HepG2 (cell line): ENCODE results near the gene MTCH2. TPM values are rescaled to one million over a fixed set of nuclear protein-coding genes. Genes with fewer than 3 reads are reported as not detected.

ENCODE experiments used
- ATAC-seq: fragments of 200-7000 bp; cut with Tn5 transposase; 3 replicates; pipeline ENCODE4 v1.9.1; 2020; ENCODE audit warnings: mild to moderate bottlenecking, moderate library complexity
- BruUV-seq: library from RNA; stranded (reverse); fragments of 400-500 nt; replicated peaks from 2 replicates; lab custom pipeline; 2021; lab: Mats Ljungman, UMichigan
- CTCF ChIA-PET: fragments of 300-600 bp; formaldehyde crosslinking; extraction: SDS; loops from one replicate; lab custom pipeline; 2021; ENCODE audit warnings: low total read pairs, inconsistent platforms, low intra/inter-chr PET ratio; lab: Yijun Ruan, JAX
- POLR2A ChIA-PET: fragments of 350-600 bp; sonication (Branson Sonifier 250); formaldehyde crosslinking; loops from one replicate; lab custom pipeline; 2020; ENCODE audit warnings: antibody characterized with exemption, inconsistent platforms; lab: Yijun Ruan, JAX
- DNase-seq: peaks from one replicate; pipeline ENCODE4 v3.0.0-alpha.2; 2015; ENCODE audit warnings: low spot score
- FAIRE-seq: peaks from 3 replicates; lab custom pipeline; 2011; peaks lifted over from hg19 to GRCh38; lab: Jason Lieb, UNC
- H2AFZ ChIP-seq: one replicate; pipeline ENCODE4 v1.6.1; 2011; ENCODE audit warnings: low read length, inconsistent platforms
- H3K27ac ChIP-seq: fragments of 300-600 bp; 3 replicates; pipeline ENCODE4 v1.8.0; 2011; ENCODE audit warnings: mixed run types, mild to moderate bottlenecking, mixed read lengths, low read length, inconsistent platforms; ENCODE audit not compliant: insufficient read depth; ENCODE audit errors: extremely low read length
- H3K27me3 ChIP-seq, 2 experiments: fragments of 200-600 bp in 1 of 2; 2 replicates in 1 of 2; 3 replicates in 1 of 2; pipeline versions ENCODE4 v1.6.0 to v1.8.0; 2011; ENCODE audit warnings: low read length in 2 of 2, mild to moderate bottlenecking in 2 of 2, moderate library complexity in 2 of 2, inconsistent platforms in 1 of 2; ENCODE audit not compliant: insufficient read depth in 2 of 2, control insufficient read depth in 1 of 2
- H3K36me3 ChIP-seq, 2 experiments: fragments of 200-600 bp in 1 of 2; replicated peaks in 1 of 2; 2 replicates in 1 of 2; 3 replicates in 1 of 2; pipeline versions ENCODE4 v1.5.1 to v1.8.0; 2011; ENCODE audit warnings: low read length in 2 of 2, inconsistent platforms in 1 of 2; ENCODE audit not compliant: insufficient read depth in 2 of 2, control insufficient read depth in 1 of 2
- H3K4me1 ChIP-seq: 2 replicates; pipeline ENCODE4 v1.5.1; 2012; ENCODE audit warnings: low read length, inconsistent platforms; ENCODE audit not compliant: insufficient read depth
- H3K4me2 ChIP-seq: 2 replicates; pipeline ENCODE4 v1.6.0; 2011; ENCODE audit warnings: low read depth, low read length, inconsistent platforms
- H3K4me3 ChIP-seq, 3 experiments: fragments of 200-600 bp in 1 of 3; sonication (generic), shearing (Covaris generic) in 1 of 3; replicated peaks in 1 of 3; 2 replicates each; pipeline ENCODE4 v1.5.1; 2011 to 2016; ENCODE audit warnings: low read length in 3 of 3, inconsistent platforms in 2 of 3, low read depth in 2 of 3, mild to moderate bottlenecking in 2 of 3, control low read depth in 1 of 3, mixed read lengths in 1 of 3; ENCODE audit not compliant: insufficient read depth in 1 of 3
- H3K79me2 ChIP-seq: one replicate; pipeline ENCODE4 v1.6.1; 2011; ENCODE audit warnings: low read length, inconsistent platforms; ENCODE audit not compliant: insufficient read depth
- H3K9ac ChIP-seq: 2 replicates; pipeline ENCODE4 v1.6.0; 2011; ENCODE audit warnings: mild to moderate bottlenecking, low read depth, low read length, inconsistent platforms; ENCODE audit not compliant: insufficient read depth
- H3K9me3 ChIP-seq: 2 replicates; pipeline ENCODE4 v1.5.1; 2012; ENCODE audit warnings: mild to moderate bottlenecking, low read length
- H4K20me1 ChIP-seq: 2 replicates; pipeline ENCODE4 v1.6.0; 2011; ENCODE audit warnings: inconsistent platforms, mild to moderate bottlenecking, low read length, moderate library complexity; ENCODE audit not compliant: insufficient read depth
- CBFB ChIP-seq: sonication (generic); formaldehyde crosslinking; IDR thresholded peaks from 2 replicates; pipeline ENCODE4 v1.4.0; 2020; ENCODE audit warnings: missing genetic modification reagents
- CCDC6 ChIP-seq: sonication (generic); formaldehyde crosslinking; IDR thresholded peaks from 2 replicates; pipeline ENCODE4 v1.8.1; 2022; ENCODE audit warnings: mild to moderate bottlenecking, missing genetic modification reagents, moderate library complexity
- HNRNPK ChIP-seq: fragments of 200-400 bp; formaldehyde crosslinking; IDR thresholded peaks from 2 replicates; pipeline ENCODE4 v1.6.1; 2018; ENCODE audit warnings: low read length, low read depth, moderate library complexity, mild to moderate bottlenecking; ENCODE audit not compliant: poor library complexity, severe bottlenecking
- JUNB ChIP-seq: sonication (generic); formaldehyde crosslinking; IDR thresholded peaks from 2 replicates; pipeline ENCODE4 v1.8.0; 2022; ENCODE audit warnings: missing genetic modification reagents, mild to moderate bottlenecking, borderline replicate concordance
- KDM5B ChIP-seq: sonication (generic); formaldehyde crosslinking; IDR thresholded peaks from 2 replicates; pipeline ENCODE4 v1.4.0; 2020; ENCODE audit warnings: missing genetic modification reagents, mild to moderate bottlenecking, borderline replicate concordance
- MED13 ChIP-seq: sonication (generic); formaldehyde crosslinking; IDR thresholded peaks from 2 replicates; pipeline ENCODE4 v1.5.0; 2020; ENCODE audit warnings: missing genetic modification reagents
- RBM22 ChIP-seq: fragments of 200-400 bp; formaldehyde crosslinking; optimal IDR thresholded peaks from 2 replicates; pipeline ENCODE3; 2017; ENCODE audit warnings: mild to moderate bottlenecking, low read length, moderate library complexity
- SALL2 ChIP-seq: sonication (generic); formaldehyde crosslinking; IDR thresholded peaks from 2 replicates; pipeline ENCODE4 v1.8.1; 2023; ENCODE audit warnings: mild to moderate bottlenecking, missing genetic modification reagents, inconsistent platforms
- SRSF1 ChIP-seq: fragments of 200-400 bp; formaldehyde crosslinking; optimal IDR thresholded peaks from 2 replicates; pipeline ENCODE3; 2017; ENCODE audit warnings: mild to moderate bottlenecking, low read depth, low read length, moderate library complexity
- SRY ChIP-seq: sonication (generic); formaldehyde crosslinking; IDR thresholded peaks from 2 replicates; pipeline ENCODE4 v1.8.0; 2022; ENCODE audit warnings: mild to moderate bottlenecking, missing genetic modification reagents
- TAF1 ChIP-seq: sonication (generic); formaldehyde crosslinking; IDR thresholded peaks from 2 replicates; pipeline ENCODE4 v1.4.0; 2020; ENCODE audit warnings: missing genetic modification reagents
- TBX2 ChIP-seq: sonication (generic); formaldehyde crosslinking; IDR thresholded peaks from 2 replicates; pipeline ENCODE4 v1.5.0; 2020; ENCODE audit warnings: missing genetic modification reagents, mild to moderate bottlenecking, borderline replicate concordance
- XRCC5 ChIP-seq: fragments of 200-400 bp; formaldehyde crosslinking; optimal IDR thresholded peaks from 2 replicates; pipeline ENCODE3; 2017; ENCODE audit warnings: mild to moderate bottlenecking, low read length
- ZBTB20 ChIP-seq: sonication (generic); formaldehyde crosslinking; IDR thresholded peaks from 2 replicates; pipeline ENCODE4 v1.8.1; 2023; ENCODE audit warnings: missing genetic modification reagents, low read depth, mild to moderate bottlenecking, borderline replicate concordance
- ZNF629 ChIP-seq: sonication (generic); formaldehyde crosslinking; conservative IDR thresholded peaks from 2 replicates; pipeline ENCODE4 v1.5.0; 2020; ENCODE audit warnings: missing genetic modification reagents
- ZNF75D ChIP-seq: sonication (generic); formaldehyde crosslinking; IDR thresholded peaks from 2 replicates; pipeline ENCODE4 v1.8.1; 2023; ENCODE audit warnings: missing genetic modification reagents, mild to moderate bottlenecking, borderline replicate concordance
- ZNF782 ChIP-seq: sonication (generic); formaldehyde crosslinking; IDR thresholded peaks from 2 replicates; pipeline ENCODE4 v1.4.0; 2020; ENCODE audit warnings: missing genetic modification reagents, mild to moderate bottlenecking, borderline replicate concordance
- WGBS: methylation state at CpG from one replicate; pipeline ENCODE4 v1.1.6; 2017; ENCODE audit warnings: low lambda C conversion rate; 5-methylcytosine and 5-hydroxymethylcytosine counted together
- in situ Hi-C: cut with HindIII; loops from 2 replicates; pipeline ENCODE4 v1.10.0; 2017; ENCODE audit warnings: low pct_unique_long_range_greater_than_20kb; ENCODE audit not compliant: extremely low pct_ligation_motif_present
- intact Hi-C: fragments of 100-400 bp; cut with micrococcal nuclease; formaldehyde crosslinking; loops from one replicate; pipeline ENCODE4 v1.10.0; 2022; ENCODE audit not compliant: unreplicated experiment
- polyA plus RNA-seq, 8 experiments: library from polyadenylated mRNA; depleted of rRNA in 3 of 8; stranded (reverse) in 7 of 8; unstranded in 1 of 8; fragments of >200 nt; fragmentation: Illumina TruSeq in 4 of 8; extraction: Trizol in 4 of 8; gene quantifications; 2 replicates each; pipeline versions ENCODE4 v1.2.1 to v1.2.3, GENCODE V29; 2011 to 2016; ENCODE audit warnings: low read depth in 4 of 8, missing spikeins in 1 of 8, mixed read lengths in 1 of 8; ENCODE audit not compliant: insufficient read depth in 1 of 8
- total RNA-seq, 5 experiments: library from RNA; depleted of rRNA; stranded (reverse); fragments of >200 nt; fragmentation: Illumina TruSeq; extraction: Trizol; gene quantifications; 2 replicates each; pipeline ENCODE4 v1.2.3, GENCODE V29; 2016; ENCODE audit warnings: low read depth in 1 of 5
- TF ChIP-seq, protein P1 (sequence below): sonication (generic); formaldehyde crosslinking; IDR thresholded peaks from 2 replicates; pipeline ENCODE4 v1.8.0; 2022; ENCODE audit warnings: mild to moderate bottlenecking, missing genetic modification reagents; ENCODE audit not compliant: insufficient replicate concordance

MTCH2 gene
- total and polyA plus RNA-seq, 2 of the 13 experiments (the other 11 are each of a cell fraction or from before 2014, with no cell fraction given) = 112 to 272 TPM

DNA sequence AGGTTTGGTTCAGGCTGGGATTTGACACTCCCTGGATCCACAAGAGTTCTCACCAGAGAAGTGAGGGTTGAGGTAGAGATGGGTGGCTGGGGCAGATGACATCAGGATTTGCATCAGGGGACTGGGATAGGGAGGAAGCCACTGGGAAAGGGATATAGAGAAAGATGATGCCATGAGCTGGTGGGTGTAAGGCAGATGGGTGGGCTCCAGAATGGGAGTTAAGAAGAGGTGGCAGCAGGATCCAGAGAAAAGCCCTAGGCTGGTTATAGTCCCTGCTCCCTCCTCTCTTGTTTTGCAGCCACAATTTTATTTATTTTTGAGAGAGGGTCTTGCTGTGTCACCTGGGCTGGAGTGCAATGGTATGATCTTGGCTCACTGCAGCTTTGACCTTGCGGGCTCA, 46.4 kb downstream of the MTCH2 start:
- intact Hi-C loops (no loop called here), in situ Hi-C loops (no loop called here)
- no TSS peak for BruUV-seq
- no peak overlapping the region for H2AFZ ChIP-seq
- no peak for ATAC-seq
- no peaks in the 10 kb centered on the region for H3K79me2 ChIP-seq
- no peaks in the 10 kb centered on the region for H4K20me1 ChIP-seq
- H3K9me3 ChIP-seq = no peaks in the 10 kb centered on the region
- H3K27me3 ChIP-seq = peaks cover 3 to 27% of the 10 kb centered on the region in 2 experiments
- H3K4me2 ChIP-seq = no peak overlapping the region
- DNase-seq = no peak
- H3K27ac ChIP-seq = no peak overlapping the region
- no peak for FAIRE-seq
- WGBS = 71% methylated on average over 1 of the region's 1 CpG
- peaks cover 39% of the 10 kb centered on the region for H3K4me1 ChIP-seq
- no peak overlapping the region for H3K9ac ChIP-seq
- ChIA-PET POLR2A (no interaction called here), CTCF (no interaction called here)
- no peak for TF ChIP-seq SALL2
- no peak for TF ChIP-seq MED13 (CRISPR knock-in tag)
- no peak for TF ChIP-seq ZBTB20 (CRISPR knock-in tag)
- no peak for TF ChIP-seq HNRNPK
- no peak for TF ChIP-seq SRY
- no peak overlapping the region for H3K4me3 ChIP-seq
- no peaks in the 10 kb centered on the region for H3K36me3 ChIP-seq

DNA sequence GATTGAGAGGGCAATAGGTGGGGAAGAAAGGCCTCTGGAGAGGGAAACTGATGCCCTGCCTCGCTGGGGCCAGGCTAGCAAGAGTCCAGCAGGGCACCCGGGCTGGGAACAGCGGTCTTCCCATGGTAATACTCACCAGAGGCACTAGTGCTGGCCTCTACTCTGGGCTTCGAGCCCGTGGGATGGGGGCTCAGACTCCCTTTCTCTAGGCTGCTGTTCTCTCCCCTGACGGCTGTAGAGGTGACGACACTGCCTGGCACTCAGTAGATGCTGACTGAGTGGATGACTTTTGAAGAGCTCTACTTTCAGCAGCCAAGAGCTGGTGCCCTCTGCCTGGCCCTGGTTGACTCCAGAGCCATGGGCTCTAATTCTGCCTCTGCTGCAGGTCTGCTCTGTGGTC, 47.3 kb downstream of the MTCH2 start:
- H3K27me3 ChIP-seq = peaks cover 3 to 27% of the 10 kb centered on the region in 2 experiments
- no peaks in the 10 kb centered on the region for H3K36me3 ChIP-seq
- WGBS = 17% methylated on average over 1 of the region's 7 CpGs
- ChIA-PET CTCF (no interaction called here), POLR2A (interaction anchor here (0.9 kb wide), 1 partner anchor 253 kb away, joined by 3 read pairs; the partner anchor contains the start of gene NUP160)
- H4K20me1 ChIP-seq = no peaks in the 10 kb centered on the region
- ATAC-seq (peak; percentile 35), FAIRE-seq (no peak), DNase-seq (no peak)
- no peaks in the 10 kb centered on the region for H3K79me2 ChIP-seq
- in situ Hi-C loops = no loop called here
- H3K9ac ChIP-seq = no peak overlapping the region
- peak overlapping the region; percentile 86 for H3K4me2 ChIP-seq
- no peak overlapping the region for H2AFZ ChIP-seq
- intact Hi-C loops = no loop called here
- BruUV-seq = no TSS peak
- H3K4me1 ChIP-seq = peaks cover 44% of the 10 kb centered on the region
- H3K4me3 ChIP-seq = peak overlapping the region in 1 of 3 experiments; percentile 73; a peak in 1 of 6 replicates
- no peak overlapping the region for H3K27ac ChIP-seq
- no peaks in the 10 kb centered on the region for H3K9me3 ChIP-seq
- TF ChIP-seq TAF1 (CRISPR knock-in tag) (no peak), CBFB (CRISPR knock-in tag) (no peak), KDM5B (CRISPR knock-in tag) (no peak), ZNF75D (CRISPR knock-in tag) (no peak), RBM22 (no peak), ZNF782 (CRISPR knock-in tag) (no peak), CCDC6 (CRISPR knock-in tag) (no peak), TBX2 (no peak), SRSF1 (no peak), XRCC5 (no peak), ZNF629 (CRISPR knock-in tag) (no peak), JUNB (CRISPR knock-in tag) (no peak)
- TF ChIP-seq, protein P1, sequence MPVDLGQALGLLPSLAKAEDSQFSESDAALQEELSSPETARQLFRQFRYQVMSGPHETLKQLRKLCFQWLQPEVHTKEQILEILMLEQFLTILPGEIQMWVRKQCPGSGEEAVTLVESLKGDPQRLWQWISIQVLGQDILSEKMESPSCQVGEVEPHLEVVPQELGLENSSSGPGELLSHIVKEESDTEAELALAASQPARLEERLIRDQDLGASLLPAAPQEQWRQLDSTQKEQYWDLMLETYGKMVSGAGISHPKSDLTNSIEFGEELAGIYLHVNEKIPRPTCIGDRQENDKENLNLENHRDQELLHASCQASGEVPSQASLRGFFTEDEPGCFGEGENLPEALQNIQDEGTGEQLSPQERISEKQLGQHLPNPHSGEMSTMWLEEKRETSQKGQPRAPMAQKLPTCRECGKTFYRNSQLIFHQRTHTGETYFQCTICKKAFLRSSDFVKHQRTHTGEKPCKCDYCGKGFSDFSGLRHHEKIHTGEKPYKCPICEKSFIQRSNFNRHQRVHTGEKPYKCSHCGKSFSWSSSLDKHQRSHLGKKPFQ (CRISPR knock-in tag) = no peak
